NCI-H1436 (cell line): ENCODE results near the gene SLC4A2.
A peak's percentile ranks its signal among the peaks of the same experiment; 100 is the strongest.
"Not testable (repeated sequence)": the region's sequence is repeated elsewhere in the genome, so short reads cannot be mapped to it uniquely, and the experiment has no call there.

Source experiments
- DNase-seq: peaks from one replicate; lab custom pipeline; 2025; lab: John Stamatoyannopoulos, UW

The SLC4A2 gene

DNA sequence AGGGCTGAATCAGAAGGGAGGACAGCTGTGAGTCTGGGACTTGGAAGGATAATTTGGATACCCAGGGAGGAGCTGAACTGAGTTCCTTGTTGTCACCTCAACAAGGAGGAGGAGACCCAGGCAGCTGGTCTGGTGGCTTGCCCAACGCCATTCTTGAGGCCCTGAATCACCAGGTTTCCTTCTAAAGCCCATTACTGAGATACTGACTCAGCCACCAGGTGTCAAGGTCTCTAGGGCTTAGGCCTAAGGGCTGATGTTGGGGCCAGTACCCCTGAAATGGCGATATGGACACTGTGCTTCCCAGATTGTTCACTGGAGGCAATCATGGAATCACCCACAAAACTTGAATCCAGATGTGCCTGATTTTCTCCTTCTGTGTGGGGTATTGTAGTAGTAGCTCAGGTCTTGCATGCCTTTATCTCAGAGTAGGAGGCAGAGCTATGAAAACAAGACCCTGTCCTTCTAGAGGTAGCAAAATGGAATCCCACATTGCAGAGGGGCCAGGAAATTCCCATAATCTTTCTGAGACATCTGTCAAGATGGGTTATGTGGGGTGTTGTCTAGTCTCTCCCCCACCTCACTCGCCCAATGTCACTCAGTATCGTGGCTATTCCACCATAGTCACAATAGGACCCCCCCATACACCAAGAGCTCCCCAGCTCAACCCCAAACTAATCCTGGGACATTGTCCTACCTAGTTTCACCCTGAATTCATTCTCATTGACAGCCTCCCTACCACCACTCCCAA, 33.3 kb upstream of the SLC4A2 start:
- no peak for DNase-seq

DNA sequence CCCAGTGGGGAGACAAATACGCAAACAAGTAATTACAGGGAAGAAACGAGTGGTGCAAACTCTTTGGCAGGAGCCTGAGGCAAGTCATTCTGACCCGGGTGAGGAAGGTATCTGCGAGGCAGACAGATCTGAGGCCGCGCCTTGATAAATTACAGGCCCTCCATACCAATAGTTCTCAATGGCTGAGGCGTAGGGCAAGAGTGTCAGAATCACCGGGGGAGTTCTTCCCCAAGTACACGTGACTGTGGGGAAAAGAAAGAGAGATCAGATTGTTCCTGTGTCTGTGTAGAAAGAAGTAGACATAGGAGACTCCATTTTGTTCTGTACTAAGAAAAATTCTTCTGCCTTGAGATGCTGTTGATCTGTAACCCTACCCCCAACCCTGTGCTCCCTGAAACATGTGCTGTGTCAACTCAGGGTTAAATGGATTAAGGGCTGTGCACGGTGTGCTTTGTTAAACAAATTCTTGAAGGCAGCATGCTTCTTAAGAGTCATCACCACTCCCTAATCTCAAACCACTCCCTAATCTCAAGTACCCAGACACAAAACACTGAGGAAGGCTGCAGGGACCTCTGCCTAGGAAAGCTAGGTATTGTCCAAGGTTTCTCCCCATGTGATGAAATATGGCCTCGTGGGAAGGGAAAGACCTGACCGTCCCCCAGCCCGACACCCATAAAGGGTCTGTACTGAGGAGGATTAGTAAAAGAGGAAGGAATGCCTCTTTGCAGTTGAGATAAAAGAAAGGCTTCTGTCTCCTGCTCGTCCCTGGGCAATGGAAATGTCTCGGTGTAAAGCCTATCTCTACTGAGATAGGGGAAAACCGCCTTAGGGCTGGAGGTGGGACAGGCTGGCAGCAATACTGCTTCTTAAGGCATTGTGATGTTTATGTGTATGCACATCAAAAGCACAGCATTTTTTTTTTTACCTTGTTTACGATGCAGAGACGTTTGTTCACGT, 32.3 kb upstream of the SLC4A2 start:
- DNase-seq: not testable (repeated sequence)

DNA sequence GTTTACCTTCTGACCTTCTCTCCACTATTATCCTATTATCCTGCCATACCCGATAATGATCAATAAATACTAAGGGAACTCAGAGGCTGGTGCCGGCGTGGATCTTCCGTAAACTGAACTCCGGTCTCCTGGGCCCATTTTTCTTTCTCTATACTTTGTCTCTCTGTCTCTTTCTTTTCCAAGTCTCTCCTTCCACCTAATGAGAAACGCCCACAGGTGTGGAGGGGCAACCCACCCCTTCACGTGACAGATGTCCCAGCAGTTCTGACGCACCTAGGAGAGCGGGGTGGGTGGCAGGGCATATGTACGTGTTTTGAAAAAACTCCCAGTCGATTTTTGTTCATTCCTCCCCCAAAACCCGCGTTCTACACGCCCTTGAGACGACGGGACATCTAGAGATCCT, 31.7 kb upstream of the SLC4A2 start:
- DNase-seq: not testable (repeated sequence)

DNA sequence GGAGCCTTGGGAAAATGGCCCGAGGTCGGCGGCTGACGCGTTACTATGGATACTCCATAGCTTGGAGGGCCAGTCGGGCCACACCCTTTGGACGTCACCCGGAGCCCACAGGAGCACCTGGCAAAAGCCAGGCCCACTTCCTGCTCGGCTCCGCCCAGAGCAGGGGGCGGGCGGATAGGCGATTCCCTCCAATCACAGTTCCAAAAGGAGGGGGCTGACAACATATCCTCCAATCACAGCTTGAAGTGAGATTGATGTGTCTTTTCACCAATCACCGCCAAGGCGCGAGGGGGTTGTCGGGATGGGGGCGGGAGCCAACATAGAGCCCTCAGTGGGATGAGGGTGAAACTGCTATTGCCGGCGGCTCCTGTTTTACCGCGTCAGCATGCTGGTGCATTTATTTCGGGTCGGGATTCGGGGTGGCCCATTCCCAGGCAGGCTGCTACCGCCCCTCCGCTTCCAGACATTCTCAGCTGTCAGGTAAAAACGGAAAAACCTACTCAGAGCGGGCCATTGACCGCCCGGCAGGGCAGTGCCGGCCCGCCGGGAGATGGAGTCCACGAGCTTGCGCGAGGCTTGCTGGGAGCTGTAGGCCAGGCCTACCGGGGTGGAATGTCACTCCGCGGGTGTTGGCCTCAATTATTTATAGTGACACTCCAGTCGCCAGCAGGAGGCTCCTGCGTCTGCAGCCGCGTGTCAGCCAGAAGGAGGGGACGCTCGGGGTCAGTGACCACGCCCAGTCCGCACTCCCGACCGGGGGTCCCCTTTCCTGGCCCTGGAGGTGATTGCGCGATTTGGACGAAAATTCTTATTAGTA, 31.1 kb upstream of the SLC4A2 start, which contains the start of gene ABCB8:
Gene ABCB8, plus strand, starts transcription at position 320 of the 817 bp plus-strand sequence. Its CDS starts 66 bp downstream, at position 386.
- DNase-seq: peak; percentile 97

DNA sequence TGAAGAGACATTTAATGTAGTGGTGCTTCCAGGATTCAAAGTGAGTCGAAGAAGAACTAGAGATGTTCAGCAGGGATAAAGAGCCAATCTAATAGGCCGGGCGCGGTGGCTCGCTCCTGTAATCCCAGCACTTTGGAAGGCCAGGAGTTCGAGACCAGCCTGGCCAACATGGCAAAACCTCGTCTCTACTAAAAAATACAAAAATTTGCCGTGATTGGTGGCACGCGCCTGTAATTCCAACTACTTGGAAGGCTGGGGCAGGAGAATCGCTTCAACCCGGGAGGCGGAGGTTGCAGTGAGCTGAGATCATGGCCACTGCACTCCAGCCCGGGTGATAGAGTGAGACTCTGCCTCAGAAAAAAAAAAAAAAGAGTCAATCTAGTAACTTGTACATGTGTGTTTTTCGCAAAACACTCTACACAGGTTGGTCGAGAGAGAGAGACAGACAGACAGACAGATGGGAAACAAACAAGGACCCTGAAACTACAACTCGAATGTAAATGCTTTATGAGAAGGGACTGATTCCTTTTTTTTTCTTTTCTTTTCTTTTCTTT, 30.4 kb upstream of the SLC4A2 start:
- no peak for DNase-seq

DNA sequence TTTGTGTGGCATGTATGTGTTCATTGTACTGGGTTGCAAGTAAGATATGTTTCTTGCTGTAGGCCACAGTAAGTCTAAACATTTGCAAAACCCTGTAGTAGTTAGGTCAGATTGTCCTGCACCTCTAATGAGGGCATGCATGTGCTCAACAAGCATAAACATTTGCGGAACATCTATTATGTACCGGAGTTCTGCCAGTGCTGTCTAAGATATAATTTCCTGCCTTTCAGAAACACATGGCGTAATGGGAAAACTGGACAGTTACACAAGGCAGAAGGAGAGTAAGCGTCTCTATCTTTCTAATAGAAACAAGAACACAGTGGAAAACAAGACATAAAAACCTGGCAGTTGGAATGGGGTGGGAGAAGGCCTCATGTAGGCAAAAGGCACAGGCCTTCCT, 28.4 kb upstream of the SLC4A2 start:
- DNase-seq: no peak

DNA sequence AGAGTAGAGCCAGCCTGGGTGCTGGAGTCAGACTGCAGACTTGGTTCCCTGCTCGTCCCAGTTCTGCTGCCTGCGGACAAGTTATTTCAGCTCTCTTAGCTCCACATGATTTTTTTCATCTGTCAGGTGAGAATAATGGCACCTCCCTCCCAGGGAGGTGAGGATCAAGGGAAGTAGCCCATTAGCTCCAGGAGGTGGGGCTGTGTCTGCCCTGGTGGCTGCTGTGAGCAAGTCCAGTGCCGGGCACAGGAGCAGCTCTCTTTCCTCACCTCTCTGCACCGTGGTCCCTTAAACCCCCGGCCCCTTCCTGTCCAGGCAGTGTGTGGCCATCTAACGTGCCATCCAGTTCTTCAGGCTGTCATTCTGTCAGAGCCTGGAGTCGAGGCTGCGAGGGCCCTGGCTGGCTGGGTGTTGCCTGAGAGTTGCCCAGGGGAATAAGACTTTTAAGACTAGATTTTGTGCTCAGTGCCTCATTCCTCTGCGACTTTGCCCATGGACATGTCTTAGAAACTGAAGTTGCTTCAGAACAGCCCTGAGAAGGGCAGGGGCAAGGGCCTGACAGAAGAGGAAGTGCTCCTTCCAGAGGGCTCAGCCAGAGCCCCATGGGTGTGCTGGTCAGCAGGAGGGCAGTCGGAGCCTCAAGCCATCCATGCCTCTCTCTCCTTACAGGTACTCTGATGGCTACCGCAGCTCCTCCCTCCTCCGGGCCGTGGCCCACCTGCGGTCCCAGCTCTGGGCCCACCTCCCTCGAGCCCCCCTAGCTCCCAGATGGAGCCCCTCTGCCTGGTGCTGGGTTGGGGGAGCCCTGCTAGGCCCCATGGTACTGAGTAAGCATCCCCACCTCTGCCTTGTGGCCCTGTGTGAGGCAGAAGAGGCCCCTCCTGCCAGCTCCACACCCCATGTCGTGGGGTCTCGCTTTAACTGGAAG, 26.2 kb upstream of the SLC4A2 start:
- no peak for DNase-seq

DNA sequence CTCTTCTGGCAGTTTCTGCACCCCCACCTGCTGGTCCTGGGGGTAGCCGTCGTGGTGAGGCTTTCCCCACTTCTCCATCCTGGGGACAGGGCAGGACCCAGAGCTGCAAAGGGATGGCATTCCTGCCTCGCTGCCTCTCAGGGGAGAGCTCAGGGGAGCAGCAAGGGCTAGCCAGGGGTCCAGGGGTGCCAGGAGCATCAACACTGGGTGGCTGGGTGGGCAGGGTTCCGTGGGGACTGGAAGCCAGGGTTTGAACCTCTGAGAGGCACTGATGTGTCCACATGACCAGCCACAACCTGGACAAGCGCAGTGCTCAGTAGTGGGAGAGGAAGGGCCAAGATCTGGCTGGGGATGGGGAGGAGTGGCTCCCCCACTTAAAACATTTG, 25.5 kb upstream of the SLC4A2 start:
- DNase-seq: no peak

DNA sequence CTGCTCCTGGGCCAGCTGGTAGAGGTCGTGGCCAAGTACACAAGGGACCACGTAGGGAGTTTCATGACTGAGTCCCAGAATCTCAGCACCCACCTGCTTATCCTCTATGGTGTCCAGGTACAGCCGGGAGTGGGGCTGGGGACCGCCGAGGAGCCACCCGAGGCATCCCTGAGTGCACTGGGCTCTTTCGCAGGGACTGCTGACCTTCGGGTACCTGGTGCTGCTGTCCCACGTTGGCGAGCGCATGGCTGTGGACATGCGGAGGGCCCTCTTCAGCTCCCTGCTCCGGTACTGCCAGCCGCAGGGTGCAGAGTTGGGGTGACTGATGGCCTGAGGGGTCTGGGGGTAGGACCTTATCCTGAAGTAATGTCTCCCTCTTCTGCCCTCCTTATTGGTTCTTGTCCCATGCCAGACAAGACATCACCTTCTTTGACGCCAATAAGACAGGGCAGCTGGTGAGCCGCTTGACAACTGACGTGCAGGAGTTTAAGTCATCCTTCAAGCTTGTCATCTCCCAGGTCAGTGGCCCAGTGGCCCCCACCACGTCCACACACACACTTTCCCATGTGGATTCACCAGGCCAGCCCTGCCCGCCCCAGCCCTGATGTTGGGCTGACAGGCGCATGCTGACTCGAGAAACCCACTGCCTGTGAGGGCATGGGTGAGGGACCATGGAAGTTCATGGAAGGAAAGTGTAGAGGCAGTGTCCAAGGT, 24.9 kb upstream of the SLC4A2 start:
- DNase-seq: no peak

DNA sequence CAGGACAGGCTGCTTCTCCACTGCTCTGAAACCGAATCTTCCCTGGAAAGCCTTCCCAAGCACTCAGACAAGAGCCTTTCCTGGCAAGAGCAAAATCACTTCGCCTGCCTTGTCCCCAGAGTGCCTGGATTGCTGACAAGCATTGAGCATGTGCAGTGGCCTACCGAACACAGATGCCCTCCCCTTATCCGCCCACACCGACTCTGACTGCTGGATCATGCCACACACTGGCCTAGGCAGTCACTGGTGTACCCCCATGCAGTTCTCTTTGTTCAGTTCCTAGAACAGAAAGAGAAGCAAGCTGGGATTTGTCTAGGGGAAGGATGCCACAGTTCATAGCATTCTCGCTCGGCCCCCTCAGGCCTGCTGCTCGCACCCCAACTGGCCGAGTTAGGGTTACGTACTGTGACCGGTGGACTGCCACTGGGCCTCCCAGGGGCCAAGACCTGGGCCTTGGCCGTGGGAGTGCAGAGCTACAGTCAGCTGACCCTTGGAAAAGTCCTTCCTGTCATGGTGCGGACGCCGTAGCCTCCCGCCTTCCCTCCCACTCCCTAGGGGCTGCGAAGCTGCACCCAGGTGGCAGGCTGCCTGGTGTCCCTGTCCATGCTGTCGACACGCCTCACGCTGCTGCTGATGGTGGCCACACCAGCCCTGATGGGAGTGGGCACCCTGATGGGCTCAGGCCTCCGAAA, 24.2 kb upstream of the SLC4A2 start:
- DNase-seq: no peak

DNA sequence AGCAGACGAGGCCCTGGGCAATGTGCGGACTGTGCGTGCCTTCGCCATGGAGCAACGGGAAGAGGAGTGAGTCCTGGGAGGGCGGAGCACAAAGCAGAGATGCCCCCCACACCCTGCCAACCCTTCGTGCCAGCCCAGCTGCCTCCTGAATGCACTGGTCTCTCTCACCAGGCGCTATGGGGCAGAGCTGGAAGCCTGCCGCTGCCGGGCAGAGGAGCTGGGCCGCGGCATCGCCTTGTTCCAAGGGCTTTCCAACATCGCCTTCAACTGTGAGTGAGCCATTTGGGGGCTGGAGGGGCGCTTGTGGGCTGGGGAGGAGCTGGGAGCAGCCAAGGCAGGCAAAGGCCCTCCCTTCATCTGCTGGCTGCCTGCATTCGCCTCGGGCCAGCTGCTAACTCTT, 23.5 kb upstream of the SLC4A2 start:
- no peak for DNase-seq

DNA sequence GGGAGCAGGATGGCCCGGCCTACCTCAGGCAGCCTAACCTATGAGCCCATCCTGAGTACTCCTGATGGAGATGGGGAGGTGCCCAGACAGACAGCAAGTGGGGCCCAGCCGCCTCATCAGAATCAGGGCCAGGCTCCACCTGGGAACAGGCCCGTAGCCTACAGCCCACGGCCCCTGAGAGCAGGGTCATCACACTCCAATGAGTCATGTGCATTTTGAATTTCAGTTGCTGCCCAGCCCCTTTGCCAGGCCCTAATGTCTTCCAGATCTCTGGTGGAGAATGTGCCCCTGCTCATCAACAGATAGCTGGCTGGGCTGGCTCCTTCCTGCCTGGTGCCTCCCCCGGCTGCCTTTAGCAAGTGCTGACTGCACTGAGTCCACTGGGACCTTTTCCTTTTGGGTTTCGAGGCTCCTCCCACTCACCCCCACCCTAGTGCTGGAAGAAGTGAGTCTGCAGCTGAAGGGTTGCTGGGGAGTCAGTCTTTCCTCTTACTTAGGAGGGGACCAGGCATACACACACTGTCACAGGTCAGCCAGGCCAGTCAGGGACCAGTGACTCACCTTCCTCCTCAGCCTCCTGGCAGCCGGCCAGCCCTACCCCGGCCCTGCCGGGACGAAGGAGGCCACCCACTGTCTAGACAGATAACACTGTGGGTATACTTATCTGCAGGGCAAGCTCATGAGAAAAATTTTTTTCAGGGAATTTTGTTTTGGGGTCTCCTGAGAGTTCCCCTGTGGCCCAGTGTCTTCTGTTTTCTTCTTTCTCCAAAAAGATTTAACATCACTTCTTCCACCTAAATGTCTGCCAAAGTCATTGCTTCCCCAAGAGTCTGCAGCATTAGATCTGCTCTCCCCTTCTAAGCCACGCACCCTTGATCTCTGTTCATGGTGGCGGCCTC, 20.2 kb upstream of the SLC4A2 start:
- DNase-seq: no peak

DNA sequence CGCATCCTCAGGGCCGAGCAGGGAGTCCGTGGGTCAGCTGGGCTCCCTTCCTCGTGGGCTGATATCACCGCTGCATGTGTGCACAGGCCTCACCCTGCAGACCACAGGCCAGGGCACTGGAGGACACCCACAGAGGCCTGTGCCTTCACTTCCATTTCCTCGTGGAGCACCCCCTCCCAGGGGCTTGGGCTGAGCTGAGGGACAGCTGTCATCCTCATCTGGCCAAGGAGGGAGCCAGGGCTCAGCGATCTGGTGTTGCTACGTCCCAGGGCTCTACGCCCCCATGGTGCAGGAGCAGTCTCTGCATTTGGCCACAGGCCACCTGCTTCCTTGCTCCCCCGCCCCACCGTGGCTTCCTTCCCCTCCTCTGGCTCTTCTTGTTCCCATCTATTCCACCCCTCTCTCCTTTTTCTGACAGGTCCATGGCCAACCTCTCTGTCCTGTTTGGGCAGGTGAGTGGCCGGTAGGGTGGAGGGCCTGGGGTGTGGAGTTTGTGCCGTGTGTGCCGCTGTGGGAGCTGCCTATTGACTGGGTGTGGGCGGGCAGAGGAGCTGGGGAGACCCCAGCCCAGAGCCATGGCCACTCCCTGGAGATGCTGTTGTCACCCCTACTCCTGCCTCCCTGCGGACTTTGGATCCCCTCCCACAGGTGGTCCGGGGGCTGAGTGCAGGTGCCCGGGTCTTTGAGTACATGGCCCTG, 19.4 kb upstream of the SLC4A2 start:
- no peak for DNase-seq

DNA sequence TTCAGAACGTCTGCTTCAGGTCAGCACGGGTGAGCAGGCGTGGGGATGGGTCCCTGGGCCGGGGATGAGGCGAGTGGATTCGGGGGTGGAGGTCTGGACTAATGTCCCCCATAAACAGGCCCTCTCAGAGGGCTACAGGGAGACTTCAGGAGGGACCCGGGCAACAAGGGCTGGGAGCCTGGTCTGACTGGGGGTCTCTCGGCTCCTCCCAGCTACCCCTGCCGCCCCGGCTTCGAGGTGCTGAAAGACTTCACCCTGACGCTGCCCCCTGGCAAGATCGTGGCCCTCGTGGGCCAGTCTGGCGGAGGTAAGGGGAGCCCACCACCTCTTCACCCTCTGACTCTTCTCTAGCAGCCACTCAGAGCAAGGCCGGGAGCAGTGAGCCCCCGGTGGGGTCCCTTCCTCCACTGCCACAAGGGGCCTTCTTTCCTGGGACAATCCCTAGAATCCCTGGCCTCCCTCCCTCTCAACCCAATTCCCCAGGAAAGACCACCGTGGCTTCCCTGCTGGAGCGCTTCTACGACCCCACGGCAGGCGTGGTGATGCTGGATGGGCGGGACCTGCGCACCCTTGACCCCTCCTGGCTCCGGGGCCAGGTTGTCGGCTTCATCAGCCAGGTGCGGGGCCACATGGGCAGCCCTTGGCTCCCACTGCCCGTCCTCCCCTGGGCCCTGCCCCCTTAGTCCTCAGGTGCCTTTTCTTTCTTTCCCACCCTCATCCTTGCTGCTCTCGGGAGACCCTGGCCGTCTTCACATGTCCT, 18.6 kb upstream of the SLC4A2 start:
- no peak for DNase-seq

DNA sequence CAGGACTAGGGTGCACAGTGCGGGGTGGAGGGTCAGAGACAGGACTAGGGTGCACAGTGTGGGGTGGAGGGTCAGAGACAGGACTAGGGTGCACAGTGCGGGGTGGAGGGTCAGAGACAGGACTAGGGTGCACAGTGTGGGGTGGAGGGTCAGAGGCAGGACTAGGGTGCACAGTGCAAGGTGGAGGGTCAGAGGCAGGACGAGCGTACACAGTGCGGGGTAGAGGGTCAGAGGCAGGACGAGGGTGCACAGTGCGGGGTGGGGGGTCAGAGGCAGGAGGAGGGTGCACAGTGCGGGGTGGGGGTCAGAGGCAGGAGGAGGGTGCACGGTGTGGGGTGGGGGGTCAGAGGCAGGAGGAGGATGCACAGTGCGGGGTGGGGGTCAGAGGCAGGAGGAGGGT, 15.9 kb upstream of the SLC4A2 start:
- not testable (repeated sequence) for DNase-seq

DNA sequence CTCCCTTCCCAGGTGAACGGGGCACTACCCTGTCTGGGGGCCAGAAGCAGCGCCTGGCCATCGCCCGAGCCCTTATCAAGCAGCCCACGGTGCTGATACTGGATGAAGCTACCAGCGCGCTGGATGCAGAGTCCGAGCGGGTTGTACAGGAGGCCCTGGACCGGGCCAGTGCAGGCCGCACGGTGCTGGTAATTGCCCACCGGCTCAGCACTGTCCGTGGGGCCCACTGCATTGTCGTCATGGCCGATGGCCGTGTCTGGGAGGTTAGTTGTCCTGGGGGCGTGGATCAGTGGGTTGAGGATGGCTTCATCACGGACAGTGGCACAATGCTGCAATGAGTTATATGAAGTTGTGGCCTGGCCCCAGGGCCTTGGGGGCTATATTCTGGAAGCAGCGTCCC, 15.4 kb upstream of the SLC4A2 start:
- DNase-seq: no peak

DNA sequence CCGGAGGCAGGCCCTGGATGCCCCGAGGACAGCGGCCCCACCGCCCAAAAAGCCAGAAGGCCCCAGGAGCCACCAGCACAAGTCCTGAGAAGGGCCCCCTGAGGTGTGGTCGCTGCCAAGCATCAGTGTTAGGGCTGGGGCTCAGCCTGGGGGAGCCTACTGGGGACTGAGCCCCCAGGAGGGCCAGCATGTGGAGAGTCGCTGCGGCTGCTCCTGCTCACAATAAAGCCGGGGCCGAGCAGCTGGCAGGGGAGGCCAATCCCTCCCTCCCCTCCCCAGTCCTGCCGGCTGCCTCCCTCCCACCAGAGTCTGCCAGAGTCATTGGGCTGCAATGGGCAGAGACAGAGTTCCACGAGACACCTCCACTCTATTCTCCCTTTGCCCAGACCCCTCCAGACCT, 14.1 kb upstream of the SLC4A2 start:
- no peak for DNase-seq
